Stimulated activated naive B cell treated with anti-CD40 and anti-IgM and Interleukin-4, amounts not matched to agents 10 μg/mL and 1 μg/mL and 100 μg/mL, for 72 hours (primary cell): ENCODE results near the gene CBX1.

Experiments used
- ATAC-seq, 2 donors: fragments of 150-1000 bp; cut with Tn5 transposase; replicated peaks; 2 replicates each; pipeline ENCODE4 v1.10.0; 2021; ENCODE audit warnings: moderate library complexity in 1 of 2
- DNase-seq: peaks from one replicate; pipeline ENCODE4 v3.0.0; 2021
- H3K27ac Mint-ChIP-seq: one replicate; pipeline ENCODE4 v1.8.0; 2022; ENCODE audit warnings: mild to moderate bottlenecking, mixed read lengths
- H3K27me3 Mint-ChIP-seq, 2 donors: one replicate each; pipeline ENCODE4 v1.8.0; 2022; ENCODE audit warnings: mixed read lengths in 2 of 2
- H3K36me3 Mint-ChIP-seq, 2 donors: one replicate each; pipeline ENCODE4 v1.8.0; 2022; ENCODE audit warnings: mixed read lengths in 2 of 2, mild to moderate bottlenecking in 1 of 2
- H3K4me1 Mint-ChIP-seq, 2 donors: one replicate each; pipeline ENCODE4 v1.8.0; 2022; ENCODE audit warnings: mixed read lengths in 2 of 2, mild to moderate bottlenecking in 1 of 2
- H3K4me3 Mint-ChIP-seq, 2 donors: one replicate each; pipeline ENCODE4 v1.8.0; 2022; ENCODE audit warnings: mild to moderate bottlenecking in 2 of 2, mixed read lengths in 2 of 2, moderate library complexity in 1 of 2
- H3K9me3 Mint-ChIP-seq, 2 donors: one replicate each; pipeline ENCODE4 v1.8.0; 2022; ENCODE audit warnings: mixed read lengths in 2 of 2, mild to moderate bottlenecking in 1 of 2

The CBX1 gene

GRCh38 chr17:48028736-48029135, 72.5 kb downstream of the CBX1 start:
- peaks cover 53 to 64% of the 10 kb centered on the region in 2 donors for H3K27me3 Mint-ChIP-seq
- H3K27ac Mint-ChIP-seq, result no peak overlapping the region
- ATAC-seq (no peak), DNase-seq (no peak)
- no peaks in the 10 kb centered on the region for H3K36me3 Mint-ChIP-seq
- H3K9me3 Mint-ChIP-seq, result no peaks in the 10 kb centered on the region
- peaks cover 21 to 34% of the 10 kb centered on the region in 2 donors for H3K4me1 Mint-ChIP-seq
- no peak overlapping the region for H3K4me3 Mint-ChIP-seq

GRCh38 chr17:48027322-48027981, 73.8 kb downstream of the CBX1 start:
- ATAC-seq (no peak), DNase-seq (no peak)
- H3K9me3 Mint-ChIP-seq, result no peaks in the 10 kb centered on the region
- no peaks in the 10 kb centered on the region for H3K36me3 Mint-ChIP-seq
- H3K27me3 Mint-ChIP-seq, result peaks cover 46 to 64% of the 10 kb centered on the region in 2 donors
- H3K4me3 Mint-ChIP-seq, result no peak overlapping the region
- H3K4me1 Mint-ChIP-seq, result peaks cover 24 to 39% of the 10 kb centered on the region in 2 donors
- H3K27ac Mint-ChIP-seq, result no peak overlapping the region

- Mint-ChIP-seq H3K27ac (no peak overlapping the region), H3K36me3 (no peaks in the 10 kb centered on the region), H3K4me1 (peaks cover 24 to 39% of the 10 kb centered on the region in 2 donors), H3K4me3 (no peak overlapping the region), H3K9me3 (no peaks in the 10 kb centered on the region), H3K27me3 (peaks cover 43 to 62% of the 10 kb centered on the region in 2 donors)
- DNase-seq, result peak; percentile 70
- ATAC-seq, result peak; percentile 48 to 51
These were observed 74.6 kb downstream of the CBX1 start for GRCh38 chr17:48026502-48027321.

GRCh38 chr17:48025904-48026501, 75.3 kb downstream of the CBX1 start:
- Mint-ChIP-seq H3K9me3 (no peaks in the 10 kb centered on the region), H3K4me3 (peak overlapping the region; percentile 93 to 94), H3K27ac (no peak overlapping the region), H3K4me1 (peaks cover 24 to 39% of the 10 kb centered on the region in 2 donors), H3K36me3 (no peaks in the 10 kb centered on the region), H3K27me3 (peaks cover 44 to 62% of the 10 kb centered on the region in 2 donors)
- ATAC-seq (no peak), DNase-seq (no peak)

- H3K27me3 Mint-ChIP-seq, result peaks cover 39 to 59% of the 10 kb centered on the region in 2 donors
- peaks cover 24 to 39% of the 10 kb centered on the region in 2 donors for H3K4me1 Mint-ChIP-seq
- H3K9me3 Mint-ChIP-seq, result no peaks in the 10 kb centered on the region
- H3K4me3 Mint-ChIP-seq, result peak overlapping the region; percentile 93 to 94
- peak overlapping the region; percentile 68 for H3K27ac Mint-ChIP-seq
- DNase-seq (peak; percentile 90), ATAC-seq (peak; percentile 92 to 94)
- no peaks in the 10 kb centered on the region for H3K36me3 Mint-ChIP-seq
These were observed 76.0 kb downstream of the CBX1 start for GRCh38 chr17:48025040-48025903.

GRCh38 chr17:48024149-48025039, 76.9 kb downstream of the CBX1 start:
- peak overlapping the region; percentile 93 to 94 for H3K4me3 Mint-ChIP-seq
- ATAC-seq, result peak; percentile 1 to 4
- no peak for DNase-seq
- H3K27ac Mint-ChIP-seq, result peak overlapping the region; percentile 73
- peaks cover 24 to 39% of the 10 kb centered on the region in 2 donors for H3K4me1 Mint-ChIP-seq
- peaks cover 41 to 55% of the 10 kb centered on the region in 2 donors for H3K27me3 Mint-ChIP-seq
- H3K36me3 Mint-ChIP-seq, result no peaks in the 10 kb centered on the region
- H3K9me3 Mint-ChIP-seq, result no peaks in the 10 kb centered on the region

GRCh38 chr17:48023400-48024148, 77.7 kb downstream of the CBX1 start:
- peak; percentile 12 to 18 for ATAC-seq
- Mint-ChIP-seq H3K27me3 (peaks cover 41 to 59% of the 10 kb centered on the region in 2 donors), H3K27ac (peak overlapping the region; percentile 54), H3K9me3 (no peaks in the 10 kb centered on the region), H3K4me1 (peaks cover 24 to 40% of the 10 kb centered on the region in 2 donors), H3K36me3 (no peaks in the 10 kb centered on the region), H3K4me3 (peak overlapping the region; percentile 77 to 94)
- DNase-seq, result peak; percentile 14

GRCh38 chr17:48022901-48023300, 78.4 kb downstream of the CBX1 start:
- Mint-ChIP-seq H3K27ac (no peak overlapping the region), H3K9me3 (no peaks in the 10 kb centered on the region), H3K36me3 (no peaks in the 10 kb centered on the region), H3K27me3 (peaks cover 36 to 52% of the 10 kb centered on the region in 2 donors), H3K4me1 (peaks cover 24 to 47% of the 10 kb centered on the region in 2 donors), H3K4me3 (peak overlapping the region in 1 of 2 donors; percentile 94)
- no peak for DNase-seq
- no peak for ATAC-seq

GRCh38 chr17:48021934-48022333, 79.3 kb downstream of the CBX1 start:
- peaks cover 26 to 54% of the 10 kb centered on the region in 2 donors for H3K4me1 Mint-ChIP-seq

More at GRCh38 chr17:48021934-48022333, 79.3 kb downstream of the CBX1 start:
- Mint-ChIP-seq H3K27ac (no peak overlapping the region), H3K36me3 (no peaks in the 10 kb centered on the region), H3K4me3 (no peak overlapping the region), H3K27me3 (peaks cover 30 to 44% of the 10 kb centered on the region in 2 donors), H3K9me3 (no peaks in the 10 kb centered on the region)
- no peak for DNase-seq
- ATAC-seq, result no peak
